ENCODE data around the gene TRAF3. TPM values are rescaled to one million over a fixed set of nuclear protein-coding genes. Genes with fewer than 3 reads are reported as not detected.
"Not testable (repeated sequence)": the region's sequence is repeated elsewhere in the genome, so short reads cannot be mapped to it uniquely, and the experiment has no call there.

Gene TRAF3
- total RNA-seq, 1 donor from 2014 or later = 26.3 TPM

DNA sequence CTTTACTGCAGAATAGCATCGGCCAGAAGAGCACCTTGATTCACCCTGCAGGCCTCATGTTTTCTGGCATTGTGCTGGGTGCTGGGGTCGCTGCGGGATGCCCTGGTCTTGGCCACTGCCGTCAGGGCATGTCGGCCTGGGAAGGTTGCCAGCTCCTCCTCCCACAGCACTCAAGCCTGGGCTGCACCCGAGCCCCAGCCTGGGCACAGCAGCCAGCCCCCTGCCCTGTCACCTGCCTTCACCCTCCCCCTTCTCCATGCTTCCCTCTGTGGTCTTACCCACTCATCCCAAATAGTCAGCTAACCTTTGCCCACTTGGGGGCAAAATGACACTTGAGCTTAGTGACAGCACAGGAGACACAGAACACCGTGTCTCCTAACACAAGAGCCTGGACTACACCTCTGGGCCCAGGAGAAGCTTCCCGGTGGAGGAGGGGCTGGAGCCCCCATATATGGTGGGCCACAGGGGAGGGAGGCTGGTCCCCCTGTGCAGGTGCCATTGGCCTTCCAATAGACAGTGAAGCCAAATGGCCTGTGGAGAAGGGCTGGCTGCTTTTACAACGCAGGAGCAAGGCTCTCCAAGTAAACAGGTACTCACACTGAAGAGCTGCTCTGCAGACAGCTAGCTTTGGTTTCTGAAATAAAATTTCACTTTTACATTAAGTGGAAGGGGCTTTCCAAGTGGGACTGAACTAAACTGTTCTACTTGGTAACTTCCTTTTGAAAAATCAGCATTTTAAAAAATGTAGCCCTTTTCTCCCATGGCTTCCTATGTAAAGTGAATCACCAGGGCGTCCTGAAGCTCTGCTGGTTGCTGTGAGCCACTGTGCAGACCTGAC is 94.0 kb downstream of the TRAF3 start:
- peaks cover 27% of the 10 kb centered on the region for H3K4me1 Mint-ChIP-seq (ENCODE audit: low read depth)
- H3K27ac Mint-ChIP-seq = no peak overlapping the region
- no peak for DNase-seq (ENCODE audit: low spot score, unreplicated experiment)
- TF ChIP-seq, protein P1, sequence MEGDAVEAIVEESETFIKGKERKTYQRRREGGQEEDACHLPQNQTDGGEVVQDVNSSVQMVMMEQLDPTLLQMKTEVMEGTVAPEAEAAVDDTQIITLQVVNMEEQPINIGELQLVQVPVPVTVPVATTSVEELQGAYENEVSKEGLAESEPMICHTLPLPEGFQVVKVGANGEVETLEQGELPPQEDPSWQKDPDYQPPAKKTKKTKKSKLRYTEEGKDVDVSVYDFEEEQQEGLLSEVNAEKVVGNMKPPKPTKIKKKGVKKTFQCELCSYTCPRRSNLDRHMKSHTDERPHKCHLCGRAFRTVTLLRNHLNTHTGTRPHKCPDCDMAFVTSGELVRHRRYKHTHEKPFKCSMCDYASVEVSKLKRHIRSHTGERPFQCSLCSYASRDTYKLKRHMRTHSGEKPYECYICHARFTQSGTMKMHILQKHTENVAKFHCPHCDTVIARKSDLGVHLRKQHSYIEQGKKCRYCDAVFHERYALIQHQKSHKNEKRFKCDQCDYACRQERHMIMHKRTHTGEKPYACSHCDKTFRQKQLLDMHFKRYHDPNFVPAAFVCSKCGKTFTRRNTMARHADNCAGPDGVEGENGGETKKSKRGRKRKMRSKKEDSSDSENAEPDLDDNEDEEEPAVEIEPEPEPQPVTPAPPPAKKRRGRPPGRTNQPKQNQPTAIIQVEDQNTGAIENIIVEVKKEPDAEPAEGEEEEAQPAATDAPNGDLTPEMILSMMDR (IDR thresholded peaks at IDR 0.05; ENCODE audit: unreplicated experiment) = no peak
- H3K4me3 Mint-ChIP-seq (ENCODE audit: low read depth) = no peak overlapping the region
- peaks cover 13% of the 10 kb centered on the region for H3K36me3 Mint-ChIP-seq (ENCODE audit: insufficient read depth)
- no peaks in the 10 kb centered on the region for H3K27me3 Mint-ChIP-seq
- no peaks in the 10 kb centered on the region for H3K9me3 Mint-ChIP-seq (ENCODE audit: low read depth)

DNA sequence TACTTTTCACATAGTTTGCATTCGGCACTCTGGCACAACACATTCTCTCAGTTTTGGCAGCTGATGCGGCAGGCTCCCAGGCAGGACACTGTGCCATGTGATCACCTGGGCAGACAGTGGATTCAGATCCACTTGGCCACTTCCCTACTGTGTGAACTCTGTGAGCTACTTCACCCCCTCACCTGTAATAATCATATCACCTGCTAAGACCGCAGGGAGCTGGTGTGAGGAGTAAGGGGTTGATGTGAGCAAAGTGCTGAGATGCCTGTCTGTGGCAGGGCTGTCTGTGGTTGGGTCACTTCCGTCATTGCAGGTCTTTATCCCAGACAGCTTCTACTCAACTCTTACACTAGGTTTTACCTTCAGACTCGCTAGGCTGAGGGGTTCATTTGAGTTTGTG is 94.8 kb downstream of the TRAF3 start:
- H3K27ac Mint-ChIP-seq = no peak overlapping the region
- TF ChIP-seq, protein P1 (IDR thresholded peaks at IDR 0.05; ENCODE audit: unreplicated experiment) = no peak
- no peak for DNase-seq (ENCODE audit: low spot score, unreplicated experiment)
- H3K4me1 Mint-ChIP-seq (ENCODE audit: low read depth) = peaks cover 27% of the 10 kb centered on the region
- H3K9me3 Mint-ChIP-seq (ENCODE audit: low read depth) = no peaks in the 10 kb centered on the region
- peaks cover 13% of the 10 kb centered on the region for H3K36me3 Mint-ChIP-seq (ENCODE audit: insufficient read depth)
- H3K27me3 Mint-ChIP-seq = no peaks in the 10 kb centered on the region
- H3K4me3 Mint-ChIP-seq (ENCODE audit: low read depth) = no peak overlapping the region

DNA sequence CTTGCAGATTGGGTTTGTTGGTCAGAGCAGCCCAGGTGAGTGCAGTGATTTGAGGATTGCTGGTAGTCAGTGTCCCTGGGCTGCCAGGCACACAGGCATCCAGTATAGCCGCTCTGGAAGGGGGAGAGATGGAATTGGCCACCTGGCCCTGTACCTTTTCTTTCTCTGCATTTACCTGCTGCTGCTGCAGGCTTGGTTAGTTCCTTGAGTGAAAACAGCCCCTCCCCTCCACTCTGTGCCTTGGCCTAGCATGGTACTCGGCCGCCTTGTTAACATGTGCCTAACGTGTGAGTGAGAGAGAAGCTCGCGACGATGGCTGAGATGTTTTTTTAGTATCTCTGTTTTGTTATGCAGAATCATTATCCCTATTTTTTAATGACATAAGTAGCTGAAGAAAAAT is 95.9 kb downstream of the TRAF3 start:
- TF ChIP-seq, protein P1 (IDR thresholded peaks at IDR 0.05; ENCODE audit: unreplicated experiment) = no peak
- H3K36me3 Mint-ChIP-seq (ENCODE audit: insufficient read depth) = peaks cover 13% of the 10 kb centered on the region
- no peaks in the 10 kb centered on the region for H3K27me3 Mint-ChIP-seq
- H3K4me3 Mint-ChIP-seq (ENCODE audit: low read depth) = no peak overlapping the region
- H3K9me3 Mint-ChIP-seq (ENCODE audit: low read depth) = no peaks in the 10 kb centered on the region
- peaks cover 21% of the 10 kb centered on the region for H3K4me1 Mint-ChIP-seq (ENCODE audit: low read depth)
- DNase-seq (ENCODE audit: low spot score, unreplicated experiment) = no peak
- H3K27ac Mint-ChIP-seq = no peak overlapping the region

DNA sequence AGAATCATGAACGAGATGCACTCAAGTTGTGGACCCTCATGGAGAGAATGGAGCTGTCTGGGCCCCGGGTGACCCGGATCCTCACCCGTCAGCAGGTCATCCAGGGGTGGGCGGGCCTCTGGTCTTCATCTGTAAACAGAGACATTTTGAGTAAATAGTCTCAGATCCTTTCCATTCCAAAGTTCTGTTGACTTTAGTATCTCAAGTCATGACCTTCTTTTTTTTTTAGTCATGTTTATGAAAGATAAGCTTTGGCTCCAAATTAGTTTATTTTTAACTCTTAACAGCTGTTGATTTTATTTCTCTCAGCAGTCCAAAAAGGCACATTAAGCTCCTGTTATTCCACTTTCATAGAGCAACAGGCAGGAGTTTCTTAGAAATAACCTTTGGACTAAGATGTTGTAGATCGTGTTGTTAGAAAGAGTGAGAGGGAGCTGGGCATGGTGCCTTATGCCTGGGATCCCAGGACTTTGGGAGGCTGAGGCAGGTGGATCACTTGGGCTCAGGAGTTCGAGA is 96.4 kb downstream of the TRAF3 start:
- Mint-ChIP-seq H3K27me3 (no peaks in the 10 kb centered on the region), H3K36me3 (ENCODE audit: insufficient read depth) (peaks cover 13% of the 10 kb centered on the region), H3K4me3 (ENCODE audit: low read depth) (peak overlapping the region; percentile 7), H3K9me3 (ENCODE audit: low read depth) (no peaks in the 10 kb centered on the region), H3K27ac (peak overlapping the region; percentile 57), H3K4me1 (ENCODE audit: low read depth) (peaks cover 19% of the 10 kb centered on the region)
- TF ChIP-seq, protein P1 (IDR thresholded peaks at IDR 0.05; ENCODE audit: unreplicated experiment) = no peak
- no peak for DNase-seq (ENCODE audit: low spot score, unreplicated experiment)

DNA sequence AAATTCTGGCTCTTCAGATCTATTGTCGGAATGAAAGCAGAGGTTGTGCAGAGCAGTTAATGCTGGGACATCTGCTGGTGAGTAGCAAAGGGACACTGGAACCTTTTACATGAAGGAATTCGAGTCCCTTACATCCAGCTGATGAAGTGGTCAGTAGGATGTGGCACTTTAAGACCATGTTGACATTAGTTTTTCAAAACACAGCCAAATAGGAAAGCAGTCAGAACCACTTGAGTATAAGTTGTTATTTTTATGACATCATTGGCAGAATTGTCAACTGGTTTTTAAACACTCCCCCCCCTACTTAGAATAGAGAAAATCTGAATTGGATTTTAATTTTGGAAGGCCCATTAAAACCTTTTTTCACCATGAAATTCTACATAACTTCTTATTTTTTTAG is 98.4 kb downstream of the TRAF3 start:
- Mint-ChIP-seq H3K36me3 (ENCODE audit: insufficient read depth) (peaks cover 13% of the 10 kb centered on the region), H3K9me3 (ENCODE audit: low read depth) (no peaks in the 10 kb centered on the region), H3K27ac (no peak overlapping the region), H3K4me1 (ENCODE audit: low read depth) (peaks cover 17% of the 10 kb centered on the region), H3K27me3 (no peaks in the 10 kb centered on the region), H3K4me3 (ENCODE audit: low read depth) (no peak overlapping the region)
- no peak for DNase-seq (ENCODE audit: low spot score, unreplicated experiment)
- TF ChIP-seq, protein P1 (IDR thresholded peaks at IDR 0.05; ENCODE audit: unreplicated experiment) = no peak

DNA sequence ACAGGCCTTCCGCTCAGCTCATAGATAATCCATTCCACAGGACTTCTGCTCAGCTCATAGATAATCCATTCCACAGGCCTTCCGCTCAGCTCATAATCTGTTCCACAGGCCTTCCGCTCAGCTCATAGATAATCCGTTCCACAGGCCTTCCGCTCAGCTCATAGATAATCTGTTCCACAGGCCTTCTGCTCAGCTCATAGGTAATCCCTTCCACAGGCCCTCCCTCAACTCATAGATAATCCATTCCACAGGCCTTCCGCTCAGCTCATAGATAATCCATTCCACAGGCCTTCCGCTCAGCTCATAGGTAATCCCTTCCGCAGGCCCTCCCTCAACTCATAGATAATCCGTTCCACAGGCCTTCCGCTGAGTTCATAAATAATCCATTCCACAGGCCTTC is 100.3 kb downstream of the TRAF3 start:
- not testable (repeated sequence) for H3K4me3 Mint-ChIP-seq (ENCODE audit: low read depth); DNase-seq (ENCODE audit: low spot score, unreplicated experiment); H3K27ac Mint-ChIP-seq; H3K27me3 Mint-ChIP-seq; H3K9me3 Mint-ChIP-seq (ENCODE audit: low read depth)
- Mint-ChIP-seq H3K36me3 (ENCODE audit: insufficient read depth) (peaks cover 12% of the 10 kb centered on the region), H3K4me1 (ENCODE audit: low read depth) (peaks cover 14% of the 10 kb centered on the region)
